Neural progenitor cell (in vitro differentiated cells): Measurements from ENCODE around the gene RALGAPB. TPM values are rescaled to one million over a fixed set of nuclear protein-coding genes. Genes with fewer than 3 reads are reported as not detected.
"Not testable (repeated sequence)": the region's sequence is repeated elsewhere in the genome, so short reads cannot be mapped to it uniquely, and the experiment has no call there.

ENCODE experiments used
- DNase-seq: peaks from one replicate; pipeline ENCODE4 v3.0.0-alpha.2; 2016; ENCODE audit warnings: low spot score
- H2AFZ ChIP-seq: fragments of 200-600 bp; sonication (generic); replicated peaks from 2 replicates; pipeline ENCODE4 v1.6.1; 2016; ENCODE audit warnings: antibody characterized with exemption
- H3F3A ChIP-seq: fragments of 200-600 bp; sonication (generic); 2 replicates; pipeline ENCODE4 v1.6.1; 2016; ENCODE audit warnings: antibody characterized with exemption, low read depth
- H3K27ac ChIP-seq: fragments of 200-600 bp; sonication (generic); 2 replicates; pipeline ENCODE4 v1.5.1; 2016; ENCODE audit warnings: mild to moderate bottlenecking
- H3K27me3 ChIP-seq: fragments of 200-600 bp; sonication (generic); 2 replicates; pipeline ENCODE4 v1.6.1; 2016; ENCODE audit warnings: mild to moderate bottlenecking, moderate library complexity
- H3K36me3 ChIP-seq: fragments of 200-600 bp; sonication (generic); 2 replicates; pipeline ENCODE4 v1.5.1; 2016
- H3K4me1 ChIP-seq: fragments of 200-600 bp; sonication (generic); 2 replicates; pipeline ENCODE4 v1.6.1; 2016; ENCODE audit warnings: mixed run types
- H3K4me2 ChIP-seq: fragments of 200-600 bp; sonication (generic); 2 replicates; pipeline ENCODE4 v1.6.1; 2016
- H3K4me3 ChIP-seq: fragments of 200-600 bp; sonication (generic); 2 replicates; pipeline ENCODE4 v1.5.1; 2016
- H3K79me2 ChIP-seq: fragments of 200-600 bp; sonication (generic); 2 replicates; pipeline ENCODE4 v1.6.1; 2016; ENCODE audit warnings: low read depth
- H3K9ac ChIP-seq: fragments of 200-600 bp; sonication (generic); 2 replicates; pipeline ENCODE4 v1.6.1; 2016
- H3K9me3 ChIP-seq: fragments of 200-600 bp; sonication (generic); 2 replicates; pipeline ENCODE4 v1.5.1; 2016; ENCODE audit warnings: low read depth
- H4K20me1 ChIP-seq: fragments of 200-600 bp; sonication (generic); 2 replicates; pipeline ENCODE4 v1.6.1; 2016; ENCODE audit warnings: low read depth
- H3K27ac Mint-ChIP-seq: 3 replicates; pipeline ENCODE4 v1.8.0; 2021; ENCODE audit warnings: mixed read lengths
- H3K27me3 Mint-ChIP-seq: 2 replicates; pipeline ENCODE4 v1.8.0; 2022; ENCODE audit warnings: low read depth, mild to moderate bottlenecking, inconsistent platforms, moderate library complexity, mixed read lengths; ENCODE audit not compliant: insufficient read depth
- H3K36me3 Mint-ChIP-seq: 3 replicates; pipeline ENCODE4 v1.8.0; 2021; ENCODE audit warnings: mixed read lengths
- H3K4me1 Mint-ChIP-seq: 3 replicates; pipeline ENCODE4 v1.8.0; 2021; ENCODE audit warnings: mixed read lengths
- H3K4me3 Mint-ChIP-seq: 3 replicates; pipeline ENCODE4 v1.8.0; 2021; ENCODE audit warnings: mild to moderate bottlenecking, moderate library complexity, mixed read lengths
- H3K9me3 Mint-ChIP-seq: 3 replicates; pipeline ENCODE4 v1.8.0; 2020; ENCODE audit warnings: mixed read lengths
- EZH2 ChIP-seq: fragments of 200-600 bp; sonication (generic); IDR thresholded peaks from 2 replicates; pipeline ENCODE4 v1.6.1; 2017; ENCODE audit warnings: antibody characterized with exemption, mild to moderate bottlenecking, moderate library complexity
- EZH2phosphoT487 ChIP-seq: fragments of 200-600 bp; sonication (generic); IDR thresholded peaks from 2 replicates; pipeline ENCODE4 v1.6.1; 2017; ENCODE audit warnings: antibody characterized with exemption
- total RNA-seq: library from RNA; depleted of rRNA; stranded (reverse); fragments of >200 nt; gene quantifications from 2 replicates; pipeline ENCODE4 v1.2.3, GENCODE V29; 2015; ENCODE audit warnings: low replicate concordance
- TF ChIP-seq, protein P1 (sequence below): fragments of 200-600 bp; sonication (generic); IDR thresholded peaks from 2 replicates; pipeline ENCODE4 v1.5.1; 2017; ENCODE audit warnings: antibody characterized with exemption, mild to moderate bottlenecking

Gene RALGAPB
- total RNA-seq, 1 donor from 2014 or later: 39.1 TPM

- no peaks in the 10 kb centered on the region for H3K27me3 ChIP-seq
- peaks cover 4% of the 10 kb centered on the region for H3K27me3 Mint-ChIP-seq
- no peaks in the 10 kb centered on the region for H3K36me3 Mint-ChIP-seq
Observed at GRCh38 chr20:38589967-38590675, 117.5 kb downstream of the RALGAPB start.

DNA sequence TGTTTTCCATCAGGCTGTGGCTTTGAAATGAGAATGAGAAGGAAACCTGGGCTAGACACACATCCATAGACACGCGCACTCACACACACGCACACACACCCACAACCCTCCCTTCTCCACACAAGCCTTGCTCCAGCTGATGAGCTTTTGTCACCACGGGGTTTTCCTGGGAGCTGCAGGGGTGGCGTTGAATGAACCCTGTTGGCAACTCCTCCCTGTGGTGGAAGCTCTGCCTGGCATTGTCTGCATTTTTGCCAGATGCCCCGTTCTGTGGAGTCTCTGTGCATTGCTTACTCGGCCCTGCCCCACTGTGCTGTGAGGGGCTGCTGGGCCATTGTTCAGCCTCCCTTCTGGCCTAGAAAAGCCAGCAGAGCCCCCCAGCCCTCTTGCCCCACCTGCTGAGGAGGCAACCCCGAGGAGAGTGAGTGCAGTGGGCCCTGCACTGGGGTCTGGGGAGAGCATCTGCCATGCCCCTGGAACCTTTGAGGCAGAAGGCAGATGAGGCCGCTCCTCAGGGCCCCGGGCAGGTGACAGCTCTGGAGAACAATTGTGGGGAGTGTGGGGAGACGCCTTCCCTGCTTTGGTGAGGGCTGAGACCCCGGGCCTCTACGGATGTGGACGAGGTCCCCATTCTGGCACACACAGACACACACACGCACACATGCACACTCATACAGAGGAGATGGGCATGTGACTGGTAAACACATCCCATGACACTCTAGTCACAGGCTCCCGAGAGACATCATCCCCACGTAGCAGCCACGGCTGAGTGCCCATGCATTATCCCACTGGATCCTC is 118.2 kb downstream of the RALGAPB start:
- no peaks in the 10 kb centered on the region for H3K36me3 Mint-ChIP-seq
- H3K4me3 ChIP-seq: no peak overlapping the region
- no peaks in the 10 kb centered on the region for H4K20me1 ChIP-seq
- no peak overlapping the region for H3K9ac ChIP-seq
- TF ChIP-seq EZH2 (no peak), EZH2phosphoT487 (no peak)
- TF ChIP-seq, protein P1, sequence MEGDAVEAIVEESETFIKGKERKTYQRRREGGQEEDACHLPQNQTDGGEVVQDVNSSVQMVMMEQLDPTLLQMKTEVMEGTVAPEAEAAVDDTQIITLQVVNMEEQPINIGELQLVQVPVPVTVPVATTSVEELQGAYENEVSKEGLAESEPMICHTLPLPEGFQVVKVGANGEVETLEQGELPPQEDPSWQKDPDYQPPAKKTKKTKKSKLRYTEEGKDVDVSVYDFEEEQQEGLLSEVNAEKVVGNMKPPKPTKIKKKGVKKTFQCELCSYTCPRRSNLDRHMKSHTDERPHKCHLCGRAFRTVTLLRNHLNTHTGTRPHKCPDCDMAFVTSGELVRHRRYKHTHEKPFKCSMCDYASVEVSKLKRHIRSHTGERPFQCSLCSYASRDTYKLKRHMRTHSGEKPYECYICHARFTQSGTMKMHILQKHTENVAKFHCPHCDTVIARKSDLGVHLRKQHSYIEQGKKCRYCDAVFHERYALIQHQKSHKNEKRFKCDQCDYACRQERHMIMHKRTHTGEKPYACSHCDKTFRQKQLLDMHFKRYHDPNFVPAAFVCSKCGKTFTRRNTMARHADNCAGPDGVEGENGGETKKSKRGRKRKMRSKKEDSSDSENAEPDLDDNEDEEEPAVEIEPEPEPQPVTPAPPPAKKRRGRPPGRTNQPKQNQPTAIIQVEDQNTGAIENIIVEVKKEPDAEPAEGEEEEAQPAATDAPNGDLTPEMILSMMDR: no peak
- H3K27ac Mint-ChIP-seq: no peak overlapping the region
- H3K4me1 Mint-ChIP-seq: no peaks in the 10 kb centered on the region
- no peaks in the 10 kb centered on the region for H3F3A ChIP-seq
- H3K27ac ChIP-seq: no peak overlapping the region
- H3K9me3 ChIP-seq: no peaks in the 10 kb centered on the region
- no peaks in the 10 kb centered on the region for H3K79me2 ChIP-seq
- no peak overlapping the region for H3K4me2 ChIP-seq
- no peak overlapping the region for H3K4me3 Mint-ChIP-seq
- peaks cover 4% of the 10 kb centered on the region for H3K27me3 Mint-ChIP-seq
- H3K9me3 Mint-ChIP-seq: no peaks in the 10 kb centered on the region
- no peaks in the 10 kb centered on the region for H3K4me1 ChIP-seq
- no peaks in the 10 kb centered on the region for H3K27me3 ChIP-seq
- no peaks in the 10 kb centered on the region for H3K36me3 ChIP-seq
- peak; percentile 32 for DNase-seq
- H2AFZ ChIP-seq: peak overlapping the region; percentile 22

More at GRCh38 chr20:38589967-38590675, 117.5 kb downstream of the RALGAPB start:
- Histone ChIP-seq H3K27ac (no peak overlapping the region), H2AFZ (peak overlapping the region; percentile 22), H4K20me1 (no peaks in the 10 kb centered on the region), H3K79me2 (no peaks in the 10 kb centered on the region), H3F3A (no peaks in the 10 kb centered on the region), H3K36me3 (no peaks in the 10 kb centered on the region), H3K9ac (no peak overlapping the region), H3K4me3 (no peak overlapping the region), H3K4me1 (no peaks in the 10 kb centered on the region), H3K9me3 (no peaks in the 10 kb centered on the region), H3K4me2 (no peak overlapping the region)
- H3K4me1 Mint-ChIP-seq: no peaks in the 10 kb centered on the region
- TF ChIP-seq EZH2: no peak
- TF ChIP-seq, protein P1: no peak
- TF ChIP-seq EZH2phosphoT487: no peak
- H3K4me3 Mint-ChIP-seq: no peak overlapping the region
- H3K27ac Mint-ChIP-seq: no peak overlapping the region
- DNase-seq: no peak
- no peaks in the 10 kb centered on the region for H3K9me3 Mint-ChIP-seq

GRCh38 chr20:38591474-38592410 is 119.1 kb downstream of the RALGAPB start:
- Mint-ChIP-seq H3K4me1 (no peaks in the 10 kb centered on the region), H3K9me3 (no peaks in the 10 kb centered on the region), H3K27me3 (peaks cover 4% of the 10 kb centered on the region), H3K27ac (no peak overlapping the region), H3K4me3 (no peak overlapping the region), H3K36me3 (no peaks in the 10 kb centered on the region)
- H3K9me3 ChIP-seq: no peaks in the 10 kb centered on the region
- H3K27me3 ChIP-seq: no peaks in the 10 kb centered on the region
- no peak overlapping the region for H3K9ac ChIP-seq
- H4K20me1 ChIP-seq: no peaks in the 10 kb centered on the region
- no peak overlapping the region for H3K4me3 ChIP-seq
- H3K4me2 ChIP-seq: no peak overlapping the region
- no peaks in the 10 kb centered on the region for H3K4me1 ChIP-seq
- H3F3A ChIP-seq: no peaks in the 10 kb centered on the region
- DNase-seq: no peak
- H3K27ac ChIP-seq: no peak overlapping the region
- H3K36me3 ChIP-seq: no peaks in the 10 kb centered on the region
- no peaks in the 10 kb centered on the region for H3K79me2 ChIP-seq
- TF ChIP-seq EZH2phosphoT487 (no peak), EZH2 (no peak)
- TF ChIP-seq, protein P1: no peak
- no peak overlapping the region for H2AFZ ChIP-seq

GRCh38 chr20:38592411-38592790 is 119.8 kb downstream of the RALGAPB start:
- not testable (repeated sequence) for H3K36me3 Mint-ChIP-seq, H3K4me3 ChIP-seq, H3F3A ChIP-seq, H3K4me1 ChIP-seq, H3K36me3 ChIP-seq, H3K27me3 Mint-ChIP-seq, H3K4me1 Mint-ChIP-seq, H3K27ac Mint-ChIP-seq, H3K9ac ChIP-seq, H3K4me3 Mint-ChIP-seq, H3K79me2 ChIP-seq, H3K4me2 ChIP-seq, H3K27me3 ChIP-seq, H3K9me3 Mint-ChIP-seq, DNase-seq, H3K9me3 ChIP-seq, H3K27ac ChIP-seq, H2AFZ ChIP-seq, H4K20me1 ChIP-seq

GRCh38 chr20:38594281-38594680 is 121.6 kb downstream of the RALGAPB start:
- H3K9ac ChIP-seq: not testable (repeated sequence)

More at GRCh38 chr20:38594281-38594680, 121.6 kb downstream of the RALGAPB start:
- not testable (repeated sequence) for H3K79me2 ChIP-seq, DNase-seq, H3K36me3 Mint-ChIP-seq, H2AFZ ChIP-seq, H3K4me2 ChIP-seq, H3K4me3 Mint-ChIP-seq, H4K20me1 ChIP-seq, H3K27ac ChIP-seq, H3K27me3 ChIP-seq, H3K4me1 ChIP-seq, H3K9me3 ChIP-seq, H3K4me1 Mint-ChIP-seq, H3K9me3 Mint-ChIP-seq, H3K4me3 ChIP-seq, H3K27ac Mint-ChIP-seq, H3K27me3 Mint-ChIP-seq, H3K36me3 ChIP-seq, H3F3A ChIP-seq
